Cardiac fibroblast (primary cell): ENCODE data around the gene TWIST2.

ENCODE experiments used
- DNase-seq, 2 donors: peaks; one replicate each; pipeline versions ENCODE4 v3.0.0 to v3.0.0-alpha.2; 2010; ENCODE audit warnings: low read depth in 2 of 2
- H3K4me3 ChIP-seq, 2 donors: replicated peaks in 1 of 2; 1 replicate in 1 of 2; 2 replicates in 1 of 2; pipeline ENCODE4 v1.5.1; 2011; ENCODE audit warnings: low read depth in 2 of 2, low read length in 2 of 2, mild to moderate bottlenecking in 2 of 2, moderate library complexity in 1 of 2
- TF ChIP-seq, protein P1 (sequence below): IDR thresholded peaks from one replicate; pipeline ENCODE4 v1.5.1; 2011; ENCODE audit warnings: low read depth, mild to moderate bottlenecking, low read length, inconsistent platforms

The TWIST2 gene

DNA sequence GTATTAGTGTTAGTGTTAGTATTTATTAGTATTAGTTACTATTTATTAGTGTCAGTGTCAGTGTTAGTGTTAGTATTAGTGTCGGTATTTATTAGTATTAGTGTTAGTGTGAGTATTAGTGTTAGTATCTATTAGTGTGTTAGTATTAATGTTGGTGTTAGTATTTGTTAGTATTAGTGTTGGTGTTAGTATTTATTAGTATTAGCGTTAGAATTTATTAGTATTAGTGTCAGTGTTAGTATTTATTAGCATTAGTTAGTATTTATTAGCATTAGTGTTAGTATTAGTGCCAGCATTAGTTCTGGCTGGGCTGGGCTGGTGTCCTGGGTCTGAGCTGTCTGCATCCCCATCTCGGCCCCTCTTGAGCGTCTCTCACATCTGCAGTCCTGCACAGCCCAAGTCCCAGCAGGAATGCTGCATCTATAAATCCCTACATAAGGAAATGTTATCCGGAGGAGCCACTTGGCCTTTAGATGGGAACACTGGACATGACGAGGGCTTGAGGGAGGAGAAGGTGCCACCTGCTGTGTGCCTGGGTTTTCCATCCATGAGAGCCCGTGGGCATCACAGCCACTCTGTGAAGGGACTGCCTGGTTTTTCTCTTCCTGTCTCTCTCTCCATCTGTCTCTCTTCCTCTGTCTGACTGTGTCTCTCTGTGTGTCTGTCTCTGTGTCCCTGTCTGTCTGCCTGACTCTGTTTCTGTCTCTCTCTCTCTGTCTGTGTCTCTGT lies 33.6 kb downstream of the TWIST2 start:
- no peak for DNase-seq
- TF ChIP-seq, protein P1, sequence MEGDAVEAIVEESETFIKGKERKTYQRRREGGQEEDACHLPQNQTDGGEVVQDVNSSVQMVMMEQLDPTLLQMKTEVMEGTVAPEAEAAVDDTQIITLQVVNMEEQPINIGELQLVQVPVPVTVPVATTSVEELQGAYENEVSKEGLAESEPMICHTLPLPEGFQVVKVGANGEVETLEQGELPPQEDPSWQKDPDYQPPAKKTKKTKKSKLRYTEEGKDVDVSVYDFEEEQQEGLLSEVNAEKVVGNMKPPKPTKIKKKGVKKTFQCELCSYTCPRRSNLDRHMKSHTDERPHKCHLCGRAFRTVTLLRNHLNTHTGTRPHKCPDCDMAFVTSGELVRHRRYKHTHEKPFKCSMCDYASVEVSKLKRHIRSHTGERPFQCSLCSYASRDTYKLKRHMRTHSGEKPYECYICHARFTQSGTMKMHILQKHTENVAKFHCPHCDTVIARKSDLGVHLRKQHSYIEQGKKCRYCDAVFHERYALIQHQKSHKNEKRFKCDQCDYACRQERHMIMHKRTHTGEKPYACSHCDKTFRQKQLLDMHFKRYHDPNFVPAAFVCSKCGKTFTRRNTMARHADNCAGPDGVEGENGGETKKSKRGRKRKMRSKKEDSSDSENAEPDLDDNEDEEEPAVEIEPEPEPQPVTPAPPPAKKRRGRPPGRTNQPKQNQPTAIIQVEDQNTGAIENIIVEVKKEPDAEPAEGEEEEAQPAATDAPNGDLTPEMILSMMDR: no peak
- no peak overlapping the region for H3K4me3 ChIP-seq

DNA sequence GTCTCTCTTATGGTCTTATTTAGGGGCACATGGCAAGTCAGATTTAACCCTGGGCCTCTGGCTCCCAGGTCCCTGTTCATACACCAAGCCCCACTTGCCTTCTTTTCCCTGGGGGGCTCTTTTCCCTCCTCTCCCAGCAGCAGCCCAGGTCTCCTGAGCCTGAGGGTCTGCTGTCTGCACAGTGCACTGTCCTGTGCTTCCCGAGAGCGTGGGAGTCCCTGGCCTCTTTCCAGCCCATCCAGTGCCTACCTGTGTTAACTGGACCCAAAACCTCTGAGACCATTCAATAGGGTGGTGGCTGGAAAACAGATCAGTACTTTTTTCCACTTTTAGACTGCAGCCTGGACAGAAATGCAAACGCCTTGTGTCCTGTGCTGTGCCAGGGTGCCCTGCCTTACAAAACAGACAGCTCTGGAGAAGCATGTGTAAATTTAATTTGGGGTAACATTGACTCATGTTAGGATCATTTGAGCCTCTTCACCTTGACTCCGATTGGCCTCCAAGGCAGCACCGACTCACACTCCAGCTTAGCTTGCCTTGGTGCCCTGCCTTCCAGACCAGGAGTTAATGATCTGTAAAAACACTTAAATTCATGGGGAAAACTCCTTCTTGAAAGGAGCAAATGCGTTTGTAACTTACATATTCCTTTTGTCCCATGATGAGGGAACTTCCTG lies 34.3 kb downstream of the TWIST2 start:
- no peak overlapping the region for H3K4me3 ChIP-seq
- no peak for DNase-seq
- TF ChIP-seq, protein P1: no peak

DNA sequence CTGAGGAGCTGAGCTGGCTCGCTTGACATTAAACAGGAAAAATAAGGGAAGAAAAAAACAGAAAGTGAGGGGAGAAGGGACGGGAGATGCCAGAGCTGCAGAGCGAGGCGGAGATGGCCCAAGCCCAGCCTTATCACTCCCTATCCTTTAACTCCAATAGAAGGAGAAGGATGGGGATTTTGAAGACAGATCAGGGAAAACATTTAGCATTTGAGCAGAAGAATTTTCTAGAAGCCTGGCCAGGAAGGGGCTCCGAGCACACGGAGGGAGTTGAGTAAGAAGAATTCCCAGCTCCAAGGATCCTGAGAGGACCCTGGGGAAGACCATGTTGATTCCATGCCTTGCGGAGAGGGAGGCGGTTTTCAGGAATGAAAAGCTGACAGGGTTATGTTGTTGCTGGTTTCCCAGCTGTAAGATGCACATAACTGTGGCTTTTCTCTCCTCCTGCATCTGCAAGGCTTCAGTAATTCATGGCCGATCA lies 35.6 kb downstream of the TWIST2 start:
- DNase-seq: no peak
- TF ChIP-seq, protein P1: no peak
- no peak overlapping the region for H3K4me3 ChIP-seq

DNA sequence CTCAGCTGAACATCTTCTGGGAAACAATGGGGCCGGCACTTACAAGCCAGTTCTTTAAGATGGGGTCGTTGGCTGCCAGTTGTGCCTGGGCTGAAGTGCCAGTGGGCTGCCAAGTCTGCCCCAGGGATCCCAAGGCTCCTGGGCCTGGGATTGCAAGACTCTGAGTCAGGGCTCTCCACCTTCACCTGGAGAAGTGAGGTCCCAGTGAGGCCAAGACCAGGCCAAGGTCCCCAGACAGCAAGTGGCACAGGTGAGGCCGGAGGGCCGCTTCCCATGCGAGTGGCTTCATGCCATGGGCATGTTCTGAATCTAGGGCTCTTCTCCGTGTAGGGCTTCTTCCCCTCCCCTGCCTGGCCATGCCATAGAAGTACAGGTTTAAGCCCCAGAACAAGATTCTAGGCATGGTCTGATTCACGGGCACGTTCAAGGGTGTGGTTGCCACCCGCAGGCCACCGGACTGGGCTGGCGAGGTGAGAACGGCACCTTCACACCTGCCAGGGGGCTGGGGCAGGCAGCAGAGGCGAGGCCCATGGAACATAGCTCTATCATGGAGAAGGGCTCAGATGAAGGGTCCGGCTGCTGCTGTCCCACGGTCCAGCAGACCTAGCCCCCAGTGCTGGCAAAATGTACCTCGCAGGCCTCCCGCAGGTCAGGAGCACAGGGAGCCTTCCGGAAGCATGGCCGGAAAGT lies 36.4 kb downstream of the TWIST2 start:
- TF ChIP-seq, protein P1: no peak
- H3K4me3 ChIP-seq: no peak overlapping the region
- no peak for DNase-seq

DNA sequence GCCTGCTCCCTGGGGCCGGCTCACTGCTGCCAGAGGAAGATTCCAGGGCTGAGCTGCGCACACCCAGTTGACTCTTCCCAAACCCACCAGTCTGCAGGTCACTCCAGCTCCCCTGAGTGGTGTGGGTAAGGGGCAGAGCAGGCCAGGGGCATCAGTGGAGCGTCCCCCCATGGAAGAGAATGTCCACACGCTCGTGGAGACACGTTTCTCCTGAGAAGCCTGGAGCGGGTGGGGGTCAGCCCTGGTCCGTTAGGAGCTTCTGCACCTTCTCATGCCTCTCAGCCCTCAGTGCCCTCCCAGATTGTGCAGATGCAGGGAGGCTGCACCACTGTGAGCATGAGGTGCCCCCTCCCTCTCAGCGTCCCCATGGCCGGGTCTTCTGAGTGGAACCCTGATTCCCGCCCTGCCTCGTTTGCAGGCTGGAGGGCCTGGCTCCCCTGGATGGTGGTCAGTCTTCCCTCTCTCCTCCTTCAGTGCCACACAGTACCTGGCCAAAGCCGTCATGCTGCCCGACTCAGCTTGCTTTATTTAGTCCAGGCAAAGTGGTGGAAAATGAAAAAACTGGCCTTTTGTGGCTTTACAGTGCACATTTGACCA lies 37.0 kb downstream of the TWIST2 start:
- no peak for DNase-seq
- TF ChIP-seq, protein P1: no peak
- no peak overlapping the region for H3K4me3 ChIP-seq

DNA sequence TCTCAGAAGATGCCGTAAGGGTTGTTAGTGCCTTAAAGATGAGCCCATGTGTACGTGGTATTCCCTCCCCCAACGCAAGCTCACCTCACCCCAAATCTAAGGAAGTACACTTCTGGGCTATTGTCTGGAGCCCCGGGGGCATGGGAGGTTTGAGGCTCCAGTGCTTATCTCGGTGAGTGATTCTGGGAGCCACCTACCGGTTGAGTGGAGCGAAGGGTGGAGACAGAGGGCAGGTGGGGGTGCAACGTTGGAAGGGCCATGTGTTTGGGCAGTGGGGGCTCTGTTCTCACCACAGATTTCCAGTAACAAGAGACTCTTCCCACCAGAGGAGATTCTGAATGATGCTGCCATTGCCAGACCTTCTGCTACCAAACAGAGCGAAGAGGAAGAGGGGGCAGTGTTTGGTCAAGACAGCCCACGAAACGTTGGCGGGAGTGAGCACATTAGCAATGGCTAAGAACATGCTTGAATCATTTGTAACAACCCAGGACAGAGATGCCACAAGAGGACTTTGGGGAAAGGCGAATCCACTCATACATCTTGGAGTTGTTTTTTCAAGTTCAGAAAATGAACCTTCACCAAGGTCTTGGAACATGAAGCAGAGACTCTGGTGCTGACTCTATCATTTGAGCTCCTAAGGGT lies 38.7 kb downstream of the TWIST2 start:
- no peak overlapping the region for H3K4me3 ChIP-seq
- TF ChIP-seq, protein P1: no peak
- DNase-seq: no peak
